Measurements from ENCODE around the gene MBNL2.
"Not testable (repeated sequence)": the region's sequence is repeated elsewhere in the genome, so short reads cannot be mapped to it uniquely, and the experiment has no call there.

The MBNL2 gene, protein sequence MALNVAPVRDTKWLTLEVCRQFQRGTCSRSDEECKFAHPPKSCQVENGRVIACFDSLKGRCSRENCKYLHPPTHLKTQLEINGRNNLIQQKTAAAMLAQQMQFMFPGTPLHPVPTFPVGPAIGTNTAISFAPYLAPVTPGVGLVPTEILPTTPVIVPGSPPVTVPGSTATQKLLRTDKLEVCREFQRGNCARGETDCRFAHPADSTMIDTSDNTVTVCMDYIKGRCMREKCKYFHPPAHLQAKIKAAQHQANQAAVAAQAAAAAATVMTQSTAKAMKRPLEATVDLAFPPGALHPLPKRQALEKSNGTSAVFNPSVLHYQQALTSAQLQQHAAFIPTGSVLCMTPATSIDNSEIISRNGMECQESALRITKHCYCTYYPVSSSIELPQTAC

DNA sequence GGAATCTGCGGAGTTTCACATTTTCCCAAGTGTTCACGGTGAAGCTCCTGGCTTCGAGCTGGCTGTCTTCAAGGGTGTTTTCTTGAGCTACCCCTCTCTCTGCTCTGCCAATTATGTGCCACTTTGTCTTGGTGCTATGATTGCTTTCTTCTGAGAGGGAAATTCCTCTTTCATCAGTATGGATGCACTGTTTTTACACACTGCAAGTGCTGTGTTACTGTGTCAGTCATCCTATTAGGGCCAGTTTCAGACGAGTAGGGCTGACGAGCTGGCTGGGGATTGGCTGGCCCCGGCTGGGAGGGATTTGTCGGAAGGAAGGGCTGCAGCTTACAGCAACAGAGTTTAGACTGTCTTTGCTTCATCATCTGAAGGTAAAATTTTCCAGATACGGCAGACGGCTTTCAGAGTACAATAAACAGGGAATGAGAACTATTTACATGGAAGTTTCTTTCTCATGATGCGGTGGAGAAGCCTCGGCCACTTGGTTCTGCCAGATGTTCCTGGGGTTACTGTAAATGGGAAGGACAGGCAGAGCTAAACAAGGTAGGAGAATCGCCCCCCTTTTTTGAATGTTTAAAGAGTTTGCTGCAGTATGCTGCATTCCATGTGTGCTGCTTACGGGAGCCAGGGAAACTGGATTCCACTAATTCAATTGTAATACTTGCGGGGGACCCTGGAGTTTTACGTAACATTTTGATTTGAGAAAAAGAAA is at the start of gene MBNL2:
Gene MBNL2, plus strand, starts transcription at position 345 of the 712 bp plus-strand sequence. CDS start 53,903 bp downstream, outside the sequence.
- peak; percentile 81 for DNase-seq

DNA sequence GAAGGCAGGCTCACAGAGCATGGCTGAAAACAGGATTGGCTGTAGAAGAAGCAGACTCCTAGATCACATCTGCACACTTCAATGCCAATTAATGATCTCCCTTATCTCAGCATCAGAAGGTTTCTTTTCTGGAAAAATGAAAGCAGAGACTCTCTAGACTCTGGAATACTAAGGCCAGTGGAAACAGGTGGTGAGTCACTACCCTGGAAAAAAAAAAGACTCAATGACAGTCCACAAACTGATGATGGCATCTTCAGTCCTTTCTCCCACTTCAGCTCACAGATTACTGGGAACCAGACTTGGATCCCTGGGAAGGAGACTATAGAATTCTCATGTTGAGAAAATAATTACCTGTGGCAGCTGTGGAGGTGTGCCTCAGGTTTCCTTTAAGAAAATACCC is 47.5 kb upstream of the MBNL2 start:
- DNase-seq: no peak

DNA sequence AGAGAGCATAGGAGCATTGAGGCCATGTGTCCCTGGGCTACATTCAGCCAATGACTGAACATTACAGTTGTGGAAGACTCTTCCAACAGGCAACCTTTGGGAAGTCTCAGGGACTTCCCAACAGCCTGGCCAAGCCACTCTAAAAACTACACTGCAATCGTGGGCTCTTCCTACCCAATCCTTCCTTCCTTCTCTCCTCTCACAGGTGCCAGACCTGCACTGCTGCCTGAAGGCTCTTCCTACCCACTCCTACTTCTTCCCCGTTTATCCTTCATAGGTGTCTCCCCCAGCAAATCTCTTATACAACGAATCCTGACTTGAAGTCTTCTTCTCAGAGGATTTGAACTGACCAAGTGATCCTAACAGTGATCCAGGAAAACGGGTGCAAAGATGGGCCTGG is 47.1 kb upstream of the MBNL2 start:
- DNase-seq: no peak

DNA sequence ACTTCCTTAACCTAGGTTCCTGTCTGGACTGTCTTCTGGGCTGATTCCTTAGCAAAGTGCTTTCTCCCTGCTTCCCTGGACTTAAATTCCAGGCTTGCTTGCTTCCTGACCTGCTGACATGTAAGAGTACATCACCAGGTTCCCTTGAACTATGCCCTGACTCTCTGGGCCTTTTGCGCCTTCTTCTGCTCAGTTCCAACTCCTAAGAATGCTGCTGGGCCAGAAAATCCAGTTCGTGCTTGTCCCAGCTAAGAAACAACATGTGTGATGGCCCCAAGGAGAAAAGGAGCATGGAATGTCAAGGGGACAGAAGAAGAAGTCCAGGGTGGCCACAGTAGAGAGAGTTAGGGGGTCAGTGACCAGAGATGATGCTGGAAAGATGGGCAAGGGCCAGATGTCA is 42.6 kb upstream of the MBNL2 start:
- DNase-seq: no peak

DNA sequence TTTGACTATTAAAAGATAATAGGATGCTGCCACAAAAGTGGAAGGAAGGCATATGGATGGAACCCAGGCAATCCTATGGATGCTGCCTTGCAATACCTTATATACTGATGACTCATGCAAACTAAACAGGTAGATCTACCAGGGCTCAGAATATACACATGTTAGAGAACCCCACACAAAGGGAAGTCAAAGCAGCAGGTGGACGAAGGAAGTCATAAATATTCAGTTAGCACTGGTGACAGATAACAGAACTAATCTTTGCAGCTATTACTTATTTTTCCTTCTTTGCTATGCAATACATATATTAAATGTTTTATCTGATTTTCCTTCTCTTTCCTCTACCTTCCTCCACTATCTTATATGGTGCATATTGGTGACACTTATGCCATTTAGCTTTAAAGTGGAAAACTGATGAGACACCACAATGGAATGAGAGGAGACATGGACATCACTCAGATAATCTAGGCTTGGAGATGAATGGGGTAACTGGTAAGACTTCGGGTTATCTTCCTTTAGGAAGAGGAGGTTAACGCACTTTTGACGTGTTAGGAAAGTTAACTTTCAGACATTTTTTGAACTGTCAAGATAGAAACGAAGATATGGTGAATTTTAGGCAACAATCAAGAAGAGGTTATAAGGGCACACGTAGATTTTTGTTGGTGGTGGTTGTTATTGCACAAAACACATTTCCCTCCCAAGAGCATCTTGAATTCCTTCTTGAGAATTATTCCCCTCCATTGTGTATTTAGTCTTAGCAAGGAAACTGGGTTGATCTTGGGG is 39.8 kb upstream of the MBNL2 start:
- no peak for DNase-seq

DNA sequence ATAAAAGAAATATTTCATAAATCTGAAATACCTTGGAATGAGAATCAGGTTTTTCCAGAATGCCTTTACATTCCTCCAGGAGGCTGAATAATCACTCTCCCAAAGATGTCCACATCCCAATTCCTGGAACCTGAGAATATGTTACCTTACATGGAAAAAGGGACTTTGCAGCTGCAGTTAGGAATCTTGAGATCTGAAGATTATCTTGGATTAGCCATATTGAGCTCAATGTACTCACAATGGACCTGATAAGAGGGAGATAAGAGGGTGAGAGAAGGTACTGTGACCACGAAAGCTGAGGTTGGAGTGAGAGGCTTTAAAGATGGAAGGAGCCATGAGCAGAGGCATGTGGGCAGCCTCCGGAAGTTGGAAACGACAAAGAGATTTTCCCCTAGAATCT is 36.8 kb upstream of the MBNL2 start:
- no peak for DNase-seq

DNA sequence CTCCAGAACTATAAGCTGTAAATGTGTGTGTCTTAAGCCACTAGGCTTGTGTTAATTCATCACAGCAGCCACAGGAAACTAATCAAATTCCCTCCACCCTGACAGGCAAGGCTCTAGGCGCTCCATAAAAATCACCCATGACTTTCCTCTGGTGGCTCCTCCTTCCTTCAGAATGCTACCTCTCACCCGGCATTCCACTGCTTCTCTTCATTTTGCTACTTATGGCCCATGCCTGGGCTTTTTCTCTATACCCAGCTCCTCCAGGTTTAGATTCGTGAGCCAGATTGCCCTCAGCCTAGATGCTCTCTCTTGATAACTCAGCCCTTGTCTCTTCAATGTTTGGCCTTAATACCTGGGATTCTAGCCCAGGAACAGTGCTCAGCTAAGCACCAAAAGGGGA is 36.4 kb upstream of the MBNL2 start:
- DNase-seq: no peak

DNA sequence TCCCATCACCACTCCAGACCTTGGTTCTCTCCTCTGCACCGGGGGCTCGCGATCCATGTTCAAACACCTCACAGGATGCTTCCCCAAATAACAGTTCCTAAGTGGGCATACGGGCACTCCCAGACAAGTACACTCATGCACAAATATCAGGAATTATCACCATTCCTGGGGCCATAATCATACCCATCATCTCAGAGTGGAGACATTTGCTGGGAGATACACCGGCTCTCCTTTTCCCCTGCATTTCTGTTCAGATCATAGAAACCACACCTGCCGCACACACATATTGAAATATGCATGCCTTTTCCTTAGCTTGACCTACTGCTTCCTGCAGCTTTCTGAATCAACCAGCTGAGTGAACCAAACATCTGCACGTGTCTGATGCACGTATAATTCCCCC is 33.9 kb upstream of the MBNL2 start:
- no peak for DNase-seq

DNA sequence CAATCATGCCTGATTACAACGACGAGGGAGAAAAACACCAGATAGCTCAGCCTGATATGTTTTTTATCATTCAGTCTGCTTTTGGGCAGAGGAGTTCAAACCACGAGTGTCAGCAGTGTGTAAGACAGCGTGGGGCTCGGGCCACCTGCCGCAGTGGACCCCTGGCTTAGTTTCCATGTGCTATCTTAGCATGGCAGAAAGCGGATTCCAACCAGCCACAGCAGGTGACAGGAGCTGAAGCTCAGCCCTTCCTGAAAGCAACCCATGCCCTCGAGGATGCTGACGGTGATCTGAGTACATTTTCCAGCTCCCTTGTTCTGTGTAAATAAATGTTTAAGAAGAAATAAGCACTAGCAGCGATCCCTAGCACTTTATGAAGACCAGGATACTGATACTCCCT is 32.2 kb upstream of the MBNL2 start:
- DNase-seq: no peak

DNA sequence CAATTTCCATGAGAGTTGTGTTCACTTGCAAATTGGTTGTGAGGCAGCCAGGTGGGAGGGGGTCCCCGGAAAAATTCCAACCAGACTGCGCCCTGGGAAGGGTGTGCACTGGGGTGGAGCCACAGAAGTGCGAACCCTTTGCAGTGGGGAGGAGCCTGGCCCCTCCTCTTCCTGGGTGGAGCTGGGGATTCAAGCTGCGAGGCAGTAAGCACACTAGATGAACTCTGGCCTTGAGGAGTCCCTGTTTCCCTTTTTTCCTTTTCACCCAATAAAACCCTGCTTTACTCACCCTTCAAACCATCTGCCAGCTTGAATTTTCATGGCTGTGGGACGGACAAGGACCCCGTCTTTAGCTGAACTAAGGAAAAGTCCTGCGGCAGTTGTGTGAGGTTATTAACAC is 31.0 kb upstream of the MBNL2 start:
- DNase-seq: no peak

DNA sequence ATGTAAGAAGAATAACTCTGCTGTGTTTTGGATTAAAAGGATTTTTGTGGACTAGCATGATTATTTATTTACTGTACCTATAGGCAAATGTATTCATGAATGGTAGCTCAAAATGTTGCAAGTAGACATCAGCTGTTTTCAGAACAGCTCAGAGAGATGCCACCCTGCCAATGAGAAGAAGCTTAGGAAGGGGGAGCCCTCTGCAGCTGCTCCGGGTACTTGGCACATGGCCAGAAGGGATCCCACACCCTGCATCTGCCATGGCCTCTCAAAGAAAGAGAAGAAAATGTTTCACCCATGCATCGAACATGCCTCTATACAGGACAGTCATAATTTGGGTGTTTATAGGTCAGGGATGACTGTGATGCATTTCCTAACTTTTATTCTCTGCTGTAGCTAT is 30.5 kb upstream of the MBNL2 start:
- DNase-seq: no peak

DNA sequence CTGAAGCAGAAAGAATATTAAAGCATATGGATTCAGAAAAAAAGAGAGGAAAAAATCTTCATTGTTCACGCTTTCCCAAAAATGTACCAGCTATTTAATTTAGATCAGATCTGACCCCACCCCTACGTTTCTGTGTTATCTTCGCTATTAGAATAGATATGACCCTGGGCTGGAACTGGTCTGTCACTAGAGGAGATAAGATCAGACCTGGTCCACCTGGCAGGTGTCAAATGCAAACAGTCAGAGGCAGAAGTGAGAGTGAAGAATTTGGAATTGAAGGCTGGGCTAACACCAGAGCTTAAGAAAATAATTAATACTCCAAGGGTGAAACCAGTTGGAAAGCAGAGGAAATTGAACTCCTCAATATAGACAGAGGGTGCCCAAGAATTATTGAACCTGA is 30.0 kb upstream of the MBNL2 start:
- no peak for DNase-seq

DNA sequence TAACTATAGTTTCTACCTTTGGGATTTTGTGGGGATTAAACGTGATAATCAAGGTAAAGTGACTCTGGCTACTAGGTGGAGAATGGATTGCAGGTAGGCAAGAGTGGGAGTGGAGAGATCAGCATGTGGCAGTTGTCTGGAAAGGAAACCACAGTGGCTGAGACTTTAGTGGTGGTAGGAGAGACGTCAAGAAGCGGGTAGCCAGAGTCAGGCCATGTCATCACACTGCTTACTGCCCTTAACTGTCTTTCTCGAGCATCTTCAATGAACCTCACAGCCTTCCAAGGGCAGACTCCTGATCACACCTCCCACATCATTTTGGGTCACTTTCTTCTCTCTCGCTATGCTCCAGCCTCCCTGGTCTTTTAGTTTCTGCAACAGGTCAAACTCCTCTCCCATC is 28.6 kb upstream of the MBNL2 start:
- DNase-seq: no peak

DNA sequence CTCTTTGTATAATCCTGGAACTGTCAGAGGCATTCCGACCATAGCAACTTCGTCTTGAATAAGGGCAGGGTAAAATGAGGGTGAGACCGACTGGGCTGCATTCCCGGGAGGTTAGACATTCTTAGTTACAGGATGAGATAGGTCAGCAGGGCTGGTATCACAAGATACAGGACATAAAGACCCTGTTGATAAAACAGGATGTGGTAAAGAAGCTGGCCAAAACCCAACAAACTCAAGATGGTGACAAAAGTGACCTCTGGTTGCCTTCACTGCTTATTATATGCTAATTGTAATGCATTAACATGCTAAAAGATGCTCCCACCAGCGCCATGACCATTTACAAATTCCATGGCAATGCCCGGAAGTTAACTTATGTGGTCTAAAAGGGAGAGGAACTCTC is 27.7 kb upstream of the MBNL2 start:
- DNase-seq: no peak

DNA sequence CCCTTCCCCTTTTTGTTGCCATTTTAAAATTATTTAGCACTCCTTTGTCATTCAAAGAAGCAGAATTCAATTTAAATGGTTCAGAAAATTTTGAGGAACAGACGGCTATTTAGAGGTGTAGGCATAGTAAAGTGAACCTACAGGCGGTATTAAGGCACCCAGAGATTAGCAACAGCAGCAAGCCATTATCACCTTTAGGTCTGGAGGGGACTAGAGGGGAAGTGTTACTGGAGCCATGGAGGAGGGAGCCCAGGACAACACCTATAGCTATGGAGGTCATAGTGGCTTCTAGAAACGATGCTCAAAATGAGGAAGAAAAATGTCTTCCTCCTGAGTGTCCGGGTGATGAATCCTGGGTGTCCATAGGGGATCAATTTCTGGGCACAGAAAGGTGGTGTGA is 25.8 kb upstream of the MBNL2 start:
- no peak for DNase-seq

DNA sequence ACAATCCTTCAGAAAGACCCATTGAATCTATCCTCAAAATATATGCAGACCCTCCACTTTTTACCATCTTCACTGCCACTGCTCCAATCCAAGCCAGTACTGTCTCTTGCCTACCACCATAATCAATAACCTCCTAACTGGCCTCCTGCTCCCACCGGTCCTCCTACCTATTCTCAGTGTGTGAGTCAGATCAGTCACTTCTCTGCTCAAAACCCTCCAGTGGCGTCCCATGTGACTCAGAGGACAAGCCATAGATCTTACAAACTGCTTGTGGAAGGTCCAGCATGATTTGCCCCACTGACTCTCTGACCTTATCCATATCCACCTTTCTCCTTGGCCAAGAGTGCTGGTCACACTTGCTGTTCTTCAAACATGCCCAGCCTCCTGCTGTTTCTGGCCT is 23.4 kb upstream of the MBNL2 start:
- no peak for DNase-seq

DNA sequence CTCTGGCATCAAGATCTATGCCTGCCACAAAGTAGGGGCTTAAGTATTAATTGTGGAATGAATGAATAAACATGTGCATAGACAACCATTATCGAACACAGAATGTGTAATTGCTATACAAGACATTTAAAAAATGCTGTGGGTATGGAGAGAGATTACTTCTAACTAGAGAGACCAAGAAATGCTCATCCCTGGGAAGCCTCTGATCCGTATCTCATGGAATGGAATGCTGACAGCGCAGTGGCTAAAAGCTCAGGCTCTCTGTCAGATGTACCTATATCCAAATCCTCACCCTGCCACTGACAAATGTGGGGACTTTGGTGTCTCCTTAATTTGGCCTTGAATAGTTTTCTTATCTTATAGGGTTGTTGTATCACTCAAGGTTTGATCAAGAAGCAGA is 22.7 kb upstream of the MBNL2 start:
- no peak for DNase-seq

DNA sequence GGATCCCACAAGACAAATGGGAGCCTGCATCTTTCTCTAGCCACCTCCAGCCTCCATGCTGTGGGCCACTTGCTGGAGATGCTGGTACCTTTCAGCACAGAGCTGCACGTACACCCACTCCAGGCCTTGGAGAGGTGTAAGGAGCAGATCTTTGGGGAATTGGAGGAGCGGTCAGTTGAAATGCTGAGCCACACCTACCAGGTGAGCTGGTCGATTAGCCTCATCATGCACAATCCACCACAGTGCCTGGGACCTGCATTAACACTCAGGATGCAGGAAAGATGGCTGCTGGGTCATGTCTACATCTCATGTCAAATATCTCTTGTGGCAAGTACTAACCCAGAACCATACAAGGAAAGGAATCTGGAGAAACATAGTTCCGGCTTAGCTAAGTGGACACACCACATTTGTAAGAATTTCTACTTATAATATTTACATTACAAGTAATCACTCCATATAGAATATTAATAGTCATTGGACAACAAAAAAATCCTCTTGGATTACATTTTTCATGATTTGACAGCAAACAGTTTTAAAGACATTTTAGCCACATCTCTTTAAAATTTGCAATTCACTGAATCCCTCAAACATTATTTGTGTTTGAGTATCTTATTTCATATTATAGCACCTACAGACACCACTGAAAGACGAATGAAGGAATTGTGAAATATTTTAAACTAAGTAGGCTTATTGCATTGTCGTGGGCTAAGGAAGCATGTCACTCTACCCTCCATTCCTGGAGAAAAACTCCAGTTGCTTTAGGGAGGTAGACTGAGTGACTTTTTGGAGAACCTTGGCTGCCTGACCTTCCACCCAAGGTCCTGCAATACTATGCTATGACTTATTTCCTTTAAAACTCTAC is 21.8 kb upstream of the MBNL2 start:
- DNase-seq: no peak

DNA sequence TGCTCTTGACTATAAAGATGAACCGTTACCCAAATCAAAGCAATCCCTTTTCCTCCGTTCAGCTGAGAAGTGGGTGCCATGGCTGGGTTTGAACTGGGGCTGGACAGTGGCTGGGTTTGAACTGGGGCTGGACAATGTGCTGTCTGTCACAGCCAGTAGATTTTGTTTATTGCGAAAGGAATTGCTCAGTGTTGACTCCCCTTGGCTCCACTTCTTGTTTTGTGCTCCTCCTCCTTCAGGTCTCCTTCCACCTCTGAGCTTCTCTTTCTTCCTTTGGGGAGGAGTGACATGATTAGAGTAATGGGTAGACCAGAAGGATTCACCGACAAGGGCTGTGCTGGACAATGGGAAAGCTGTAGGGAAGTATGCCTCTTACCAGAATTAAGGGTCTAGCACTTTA is 19.4 kb upstream of the MBNL2 start:
- no peak for DNase-seq

DNA sequence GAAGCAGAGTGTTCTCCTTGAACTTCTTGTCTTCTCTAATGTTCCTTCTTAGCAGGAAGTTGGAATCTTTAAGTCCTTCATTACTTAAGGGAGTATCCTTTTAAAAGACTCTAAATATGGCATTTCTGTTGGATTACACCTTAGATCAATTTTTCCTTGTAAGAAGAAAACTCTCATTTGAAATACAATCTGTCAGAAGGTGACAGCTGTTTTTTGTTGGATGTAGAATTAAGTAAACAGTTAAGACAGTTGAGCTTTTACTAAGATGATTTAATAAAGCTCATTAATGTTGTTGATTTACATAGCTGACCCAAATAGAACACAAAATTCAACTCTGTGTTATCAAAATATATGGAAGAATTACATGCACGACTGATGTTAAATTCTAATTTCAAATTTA is 16.7 kb upstream of the MBNL2 start:
- DNase-seq: no peak

DNA sequence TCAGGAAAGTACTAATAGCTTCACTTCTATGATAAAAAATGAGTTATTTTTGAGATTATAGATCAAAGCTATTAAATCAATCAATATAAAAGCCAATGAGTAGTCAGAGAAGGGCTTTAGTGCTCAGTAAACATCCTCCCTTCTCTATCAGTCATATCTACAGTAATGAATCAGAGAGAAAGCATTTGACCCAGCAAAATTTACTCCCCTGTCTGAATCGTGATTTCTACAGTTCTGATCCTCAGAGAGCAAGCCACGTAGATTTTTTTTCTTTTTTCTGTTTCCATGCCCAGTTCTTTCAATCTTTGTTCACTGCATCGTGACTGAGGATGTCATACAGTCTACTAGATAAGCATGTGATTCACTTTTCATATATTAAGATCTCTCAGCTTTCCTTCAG is 16.2 kb upstream of the MBNL2 start:
- DNase-seq: no peak

DNA sequence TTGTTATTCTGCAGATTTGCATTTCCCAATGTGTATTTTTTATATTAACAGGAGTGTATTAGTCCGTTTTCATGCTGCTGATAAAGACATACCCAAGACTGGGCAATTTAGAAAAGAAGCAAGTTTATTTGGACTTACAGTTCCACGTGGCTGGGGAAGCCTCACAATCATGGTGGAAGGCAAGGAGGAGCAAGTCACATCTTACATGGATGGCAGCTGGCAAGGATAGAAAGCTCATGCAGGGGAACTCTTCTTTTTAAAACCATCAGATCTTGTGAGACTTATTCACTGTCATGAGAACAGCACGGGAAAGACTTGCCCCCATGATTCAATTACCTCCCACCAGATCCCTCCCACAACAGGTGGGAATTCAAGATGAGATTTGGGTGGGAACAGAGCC is 14.9 kb upstream of the MBNL2 start:
- not testable (repeated sequence) for DNase-seq

DNA sequence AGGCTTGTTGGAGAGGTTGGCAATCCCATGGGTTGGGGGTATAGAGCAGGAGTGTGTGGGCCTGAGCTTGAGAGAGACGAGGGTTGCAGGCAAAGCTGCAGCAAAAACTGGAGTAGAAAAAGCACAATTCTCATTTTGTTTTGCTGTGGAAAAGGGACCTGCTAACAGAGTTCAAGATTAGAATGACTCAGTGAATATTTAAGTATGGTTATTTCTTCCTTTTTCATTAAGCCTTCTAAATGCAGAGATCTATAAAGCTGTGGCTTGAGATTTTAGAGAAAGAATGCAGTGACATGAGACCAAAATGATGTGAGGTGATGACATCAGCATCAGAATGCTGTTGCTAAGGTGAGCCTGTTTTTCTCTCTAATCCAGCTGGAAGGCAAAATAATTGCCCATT is 10.8 kb upstream of the MBNL2 start:
- DNase-seq: no peak
